ENCODE measurements around the gene SHANK1.

Gene SHANK1

GRCh38 chr19:50658441-50659317 is 60.9 kb downstream of the SHANK1 start:
- no peak for FAIRE-seq

DNA sequence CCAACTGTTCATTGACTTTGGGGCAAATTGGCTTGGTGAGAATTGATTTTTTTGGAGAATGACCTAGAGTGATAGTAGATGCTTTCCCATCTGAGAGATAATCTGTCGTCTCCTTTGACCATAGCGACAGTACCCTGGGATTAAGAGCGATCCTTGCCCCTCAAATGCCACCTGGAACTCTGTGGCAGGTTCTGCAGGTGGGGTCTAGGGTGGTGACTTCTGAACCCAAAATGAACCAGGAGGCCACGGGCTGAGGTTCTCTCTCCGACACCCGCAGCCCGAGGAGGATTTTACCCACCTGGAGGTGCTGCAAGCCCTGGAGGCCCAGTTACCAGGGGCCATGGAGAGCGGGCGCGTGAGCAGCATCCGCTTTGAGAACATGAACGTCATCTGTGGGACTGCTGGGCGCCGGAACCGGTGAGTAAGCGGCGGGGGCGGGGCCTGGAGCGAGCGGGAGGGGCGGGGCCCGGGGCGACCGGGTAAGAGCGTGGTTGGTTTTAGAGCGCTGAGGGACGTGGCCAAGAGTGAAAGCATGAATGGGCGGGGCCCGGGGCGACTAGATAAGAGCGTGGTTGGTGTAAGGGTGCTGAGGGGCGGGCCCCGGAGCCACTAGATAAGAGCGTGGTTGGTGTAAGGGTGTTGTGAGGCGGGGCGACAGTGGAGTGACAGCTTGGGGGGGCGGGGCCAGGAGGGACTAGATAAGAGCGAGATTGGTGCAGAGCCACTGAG is 61.7 kb downstream of the SHANK1 start:
- FAIRE-seq = no peak

DNA sequence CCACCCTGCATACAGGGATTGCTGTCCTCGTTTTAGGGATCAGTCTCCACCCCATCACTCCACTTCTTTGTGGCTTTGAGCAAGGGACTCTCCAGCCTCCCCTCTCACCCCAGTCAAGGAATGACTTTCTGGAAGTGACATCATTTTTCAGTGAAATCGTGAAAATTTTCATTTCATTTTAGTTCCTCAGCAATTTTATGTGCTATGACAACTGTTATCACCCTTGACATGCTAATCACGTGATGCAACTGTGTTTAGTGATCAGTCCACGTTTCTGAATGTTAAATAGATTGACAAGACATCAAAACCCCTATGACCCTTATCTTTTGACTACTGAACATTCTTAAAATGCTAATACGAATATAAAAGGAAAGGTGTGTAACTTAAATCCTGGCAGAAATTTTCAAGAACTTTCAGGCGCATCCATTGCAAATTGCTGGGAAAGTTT is 62.4 kb downstream of the SHANK1 start:
- FAIRE-seq = no peak

- no peak for FAIRE-seq
Measured at GRCh38 chr19:50654882-50655281, 64.7 kb downstream of the SHANK1 start.

DNA sequence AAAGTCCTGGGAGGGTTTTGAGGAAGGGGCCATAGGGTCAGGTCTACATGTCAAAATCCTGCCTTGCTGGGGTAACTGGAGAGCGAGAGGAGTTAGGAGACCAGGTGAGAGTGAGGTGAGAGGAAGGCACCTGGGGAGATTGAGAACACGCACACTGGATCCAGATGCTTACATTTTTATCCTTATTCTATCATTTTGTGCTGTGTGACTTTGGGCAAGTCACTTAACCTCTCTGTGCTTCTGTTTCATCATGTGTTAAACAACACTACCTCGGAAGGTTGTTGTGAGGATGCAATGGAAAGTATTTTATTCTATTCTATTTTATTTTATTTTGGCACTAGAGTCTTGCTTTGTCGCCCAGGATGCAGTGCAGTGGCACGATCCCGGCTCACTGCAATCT is 66.9 kb downstream of the SHANK1 start:
- FAIRE-seq = no peak

DNA sequence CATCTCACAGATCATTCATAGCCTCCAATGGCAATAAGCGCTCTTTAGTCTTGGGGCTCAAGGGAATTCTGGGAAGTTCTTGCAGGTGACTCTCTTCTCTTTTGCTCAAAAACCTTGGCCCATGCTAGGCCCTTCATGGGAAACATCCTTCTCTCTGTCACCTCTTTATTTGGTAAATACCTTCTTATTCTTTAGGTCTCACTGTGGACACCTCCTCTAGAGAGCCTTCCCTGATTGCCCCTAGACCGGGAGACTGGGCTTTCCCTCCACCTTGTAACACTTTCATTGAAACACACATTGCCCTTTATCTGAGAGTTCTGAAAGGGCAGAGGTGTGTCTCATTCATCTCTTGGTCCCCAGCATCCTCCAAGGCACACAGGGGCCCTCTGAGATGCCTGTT is 68.4 kb downstream of the SHANK1 start:
- no peak for FAIRE-seq

- no peak for FAIRE-seq
Measured at GRCh38 chr19:50649433-50650391, 69.9 kb downstream of the SHANK1 start, which contains the start of gene C19orf81. TSS of gene C19orf81 (plus strand) at chr19:50649445. CDS start at chr19:50649445, 0 bp downstream.

- FAIRE-seq = no peak
Measured at GRCh38 chr19:50648659-50649058, 70.9 kb downstream of the SHANK1 start.

DNA sequence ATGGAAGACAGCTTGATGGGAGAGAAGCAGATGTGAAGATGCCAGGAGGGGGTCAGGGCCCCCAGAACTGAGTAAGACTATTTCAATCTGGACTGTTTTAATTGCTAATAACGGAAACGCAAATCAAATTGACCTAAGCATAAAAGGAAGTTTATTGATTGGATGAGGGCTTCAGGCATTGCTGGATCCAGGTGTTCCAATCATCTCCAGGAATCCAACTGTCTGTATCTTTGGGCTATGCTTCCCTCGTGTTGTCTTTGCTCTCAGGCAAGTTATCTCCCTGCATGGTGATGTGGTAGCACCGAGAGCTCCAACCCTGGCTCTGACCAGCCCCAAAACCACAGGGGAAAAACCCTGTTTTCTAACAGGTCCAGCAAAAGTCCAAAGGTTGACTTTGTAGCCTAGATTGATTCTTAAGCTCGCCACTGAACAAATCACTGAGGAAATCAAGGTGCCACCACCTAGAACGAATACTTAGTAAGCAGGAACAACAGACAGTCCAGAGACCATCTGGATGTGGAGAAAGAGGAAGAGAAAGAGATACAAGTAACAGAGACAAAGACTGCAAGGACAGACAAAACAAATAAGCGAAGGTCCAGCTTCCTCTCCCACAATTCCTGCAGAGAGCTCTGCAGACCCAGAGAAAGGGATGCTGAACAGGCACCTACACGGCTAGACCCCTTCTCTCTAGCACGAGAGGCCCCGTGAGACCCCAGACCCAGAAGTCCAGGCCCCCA is 71.6 kb downstream of the SHANK1 start:
- no peak for FAIRE-seq

- FAIRE-seq = no peak
Measured at GRCh38 chr19:50646074-50646807, 73.4 kb downstream of the SHANK1 start.

DNA sequence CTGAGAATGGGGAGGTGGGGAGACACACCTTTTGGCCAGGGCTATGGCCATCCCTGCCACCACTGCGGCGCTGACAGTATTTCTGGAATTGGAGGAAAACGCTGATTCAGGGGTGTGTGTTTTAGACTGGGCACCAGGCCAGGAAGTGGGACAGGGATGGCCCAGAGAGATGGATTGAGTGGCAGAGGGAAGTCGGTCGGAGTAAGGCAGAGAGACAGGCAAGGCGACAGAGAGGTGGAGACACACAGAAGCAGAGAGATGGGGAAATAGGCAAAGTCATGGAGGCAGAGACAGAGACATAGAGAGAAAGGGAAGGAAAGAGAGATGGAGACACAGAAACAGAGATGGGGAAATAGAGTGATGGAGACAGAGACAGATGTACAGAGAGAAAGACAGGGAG is 74.5 kb downstream of the SHANK1 start:
- FAIRE-seq = no peak

DNA sequence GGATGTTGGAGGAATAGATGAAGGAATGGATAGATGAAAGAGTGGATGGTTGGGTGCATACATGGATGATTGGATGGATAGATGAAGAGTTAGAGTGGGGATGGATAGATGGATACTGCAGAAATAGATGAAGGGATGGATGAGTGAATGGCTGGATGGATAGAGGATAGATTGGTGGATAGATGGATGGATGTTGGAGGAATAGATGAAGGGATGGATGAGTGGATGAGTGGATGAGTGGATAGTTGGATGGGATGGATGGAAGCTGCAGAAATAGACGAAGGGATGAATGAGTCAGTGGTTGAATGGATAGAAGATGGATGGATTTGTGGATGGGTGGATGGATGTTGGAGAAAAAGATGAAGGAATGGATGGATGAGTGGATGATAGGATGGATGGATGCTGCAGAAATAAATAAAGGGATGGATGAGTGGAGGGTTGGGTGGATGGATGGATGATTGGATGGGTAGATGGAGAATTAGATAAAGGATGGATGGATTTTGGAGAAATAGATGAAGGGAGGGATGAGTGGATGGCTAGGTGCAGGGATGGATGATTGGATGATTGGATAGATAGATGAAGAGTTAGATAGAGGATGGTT is 75.2 kb downstream of the SHANK1 start:
- FAIRE-seq = no peak

- no peak for FAIRE-seq
Measured at GRCh38 chr19:50640368-50640767, 79.2 kb downstream of the SHANK1 start.

DNA sequence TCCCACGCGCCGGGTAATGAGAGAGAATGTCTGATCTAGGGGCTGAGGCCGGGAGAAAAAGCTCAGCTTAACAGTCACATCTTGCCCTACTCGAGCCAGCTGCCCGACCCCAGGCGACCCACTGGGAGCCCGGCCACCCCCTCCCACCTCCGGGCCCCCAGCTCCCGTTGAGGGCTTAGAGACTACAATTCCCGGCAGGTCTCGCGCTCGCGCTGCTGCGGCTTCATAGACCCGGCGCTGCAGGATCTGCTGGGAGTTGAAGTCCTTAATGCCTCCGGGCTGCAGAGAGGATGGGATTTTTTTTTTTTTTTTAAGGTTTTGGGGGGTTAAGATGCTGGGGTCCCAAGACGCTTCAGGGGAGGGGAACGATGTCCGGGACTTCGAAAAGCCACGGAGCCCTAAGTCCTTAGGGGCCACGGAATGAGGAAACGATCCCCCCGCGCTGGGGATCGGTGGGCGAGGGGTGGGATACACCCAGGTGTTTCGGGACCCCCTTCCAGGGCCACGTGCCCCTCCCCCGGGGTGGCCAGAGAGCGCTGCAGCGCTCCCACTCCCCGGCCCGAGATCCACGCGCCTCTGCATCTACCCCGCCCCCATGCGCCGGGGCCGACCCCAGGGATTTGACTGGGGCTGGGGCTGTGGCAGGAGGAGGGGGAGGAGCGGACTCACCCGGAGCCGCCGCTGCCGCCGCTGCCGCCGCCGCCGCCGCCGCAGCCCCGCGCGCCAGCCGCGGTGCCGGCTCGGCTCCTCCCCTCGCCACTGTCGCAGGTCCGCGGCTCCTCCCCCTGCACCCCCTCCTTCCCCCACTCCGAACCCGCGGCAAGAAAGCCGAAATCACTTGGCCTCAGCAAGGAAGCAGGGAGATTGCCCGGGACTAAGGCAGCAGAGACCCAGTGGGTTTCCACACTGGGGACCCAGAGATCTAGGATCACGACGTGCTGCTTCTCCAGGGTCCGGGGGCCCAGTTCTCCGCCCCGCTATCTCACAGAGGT is 80.2 kb downstream of the SHANK1 start, which contains the start of gene SYT3:
Gene SYT3, minus strand, starts transcription at position 761 of the 992 bp plus-strand sequence. CDS start 2,470 bp downstream, outside the sequence.
- FAIRE-seq = no peak

DNA sequence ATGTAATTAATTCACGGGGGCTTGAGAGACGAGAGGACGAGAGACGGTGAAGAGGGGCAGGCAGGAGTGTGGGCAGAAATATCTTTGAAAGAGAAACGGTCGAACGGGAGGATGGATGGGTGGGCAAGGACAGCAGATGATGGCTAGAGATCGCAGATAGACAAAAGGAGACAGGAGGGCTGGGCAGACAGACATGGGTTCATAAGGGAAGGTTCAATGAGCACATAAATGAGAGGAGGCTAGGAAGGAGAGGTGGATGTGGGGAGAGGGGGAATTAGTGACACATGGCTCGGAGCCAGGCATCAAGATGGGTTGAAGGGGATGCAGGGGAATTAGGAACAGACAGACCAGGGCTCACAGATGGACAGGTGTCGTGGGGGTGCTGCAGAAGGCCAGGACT is 81.0 kb downstream of the SHANK1 start:
- no peak for FAIRE-seq

DNA sequence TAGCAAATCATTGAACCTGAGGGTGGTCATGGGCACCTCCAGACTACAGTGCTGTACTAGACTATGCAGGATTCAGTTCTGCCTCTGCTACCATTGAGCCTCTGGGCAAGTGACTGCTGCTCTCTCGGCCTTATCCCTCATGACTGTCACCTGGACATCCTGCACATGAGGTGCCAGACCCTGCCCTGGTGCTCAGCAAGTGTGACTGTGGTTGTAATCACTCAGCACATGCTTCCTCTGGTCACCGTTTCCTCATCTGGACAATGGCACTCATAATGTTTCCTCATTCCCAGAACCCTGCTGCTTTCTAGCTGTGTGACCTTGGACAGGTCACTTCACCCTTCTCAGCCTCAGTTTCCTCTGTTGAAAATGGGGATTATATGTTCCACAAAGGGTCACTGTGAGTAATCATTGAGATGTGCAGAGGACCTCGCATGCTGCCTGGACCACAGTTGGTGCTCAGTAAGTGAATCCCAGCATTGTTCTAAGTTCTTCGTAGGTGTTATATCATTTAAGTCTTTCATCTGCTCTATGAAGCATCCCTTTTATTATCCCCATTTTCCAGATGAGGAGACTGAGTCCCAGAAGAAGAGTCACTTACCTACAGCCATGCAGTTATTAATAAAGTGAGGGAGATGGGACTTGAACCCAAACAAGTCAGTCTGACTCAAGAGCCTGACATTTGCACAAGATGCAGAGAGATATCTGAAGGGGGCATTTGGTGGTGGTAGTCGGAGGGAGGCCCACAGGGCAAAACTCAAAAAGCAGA is 83.1 kb downstream of the SHANK1 start:
- FAIRE-seq = no peak

- FAIRE-seq = no peak
Measured at GRCh38 chr19:50633973-50634372, 85.6 kb downstream of the SHANK1 start.

GRCh38 chr19:50633359-50633758 is 86.2 kb downstream of the SHANK1 start:
- no peak for FAIRE-seq
